Testis (tissue), 3 donors: ENCODE results near the gene KDM4C. TPM values are rescaled to one million over a fixed set of nuclear protein-coding genes. Genes with fewer than 3 reads are reported as not detected.

Experiments used
- DNase-seq: peaks from one replicate; pipeline ENCODE4 v3.0.0-alpha.2; 2019
- H3K27ac ChIP-seq, 2 donors: fragments of 200-600 bp; sonication (generic); one replicate each; pipeline ENCODE4 v1.5.1; 2019
- H3K27me3 ChIP-seq: fragments of 200-600 bp; sonication (generic); one replicate; pipeline ENCODE4 v1.5.1; 2019
- H3K36me3 ChIP-seq: fragments of 200-600 bp; sonication (generic); one replicate; pipeline ENCODE4 v1.5.1; 2017; ENCODE audit warnings: low read depth; ENCODE audit errors: missing control alignments
- H3K4me1 ChIP-seq: fragments of 200-600 bp; sonication (generic); one replicate; pipeline ENCODE4 v1.5.1; 2019
- H3K4me3 ChIP-seq, 2 donors: fragments of 200-600 bp; sonication (generic); one replicate each; pipeline ENCODE4 v1.5.1; 2017 to 2019
- H3K9me3 ChIP-seq: fragments of 200-600 bp; sonication (generic); one replicate; pipeline ENCODE4 v1.5.1; 2017
- POLR2A ChIP-seq: fragments of 450-650 bp; IDR thresholded peaks from one replicate; pipeline ENCODE4 v1.6.1; 2017; ENCODE audit warnings: antibody characterized with exemption, mild to moderate bottlenecking, moderate library complexity
- WGBS, 2 donors: methylation state at CpG; one replicate each; pipeline ENCODE4 v1.1.5; 2018; 5-methylcytosine and 5-hydroxymethylcytosine counted together
- intact Hi-C: fragments of 100-400 bp; cut with DNase I; formaldehyde crosslinking; loops from one replicate; pipeline ENCODE4 v1.15.1; 2023; ENCODE audit warnings: low total_unique reads
- polyA plus RNA-seq: library from polyadenylated mRNA; stranded (reverse); fragments of 350-450 nt; fragmentation: Illumina TruSeq; extraction: RNeasy Lipid Tissue Mini Kit (QIAGEN cat#74804); gene quantifications from one replicate; pipeline ENCODE4 v1.2.3, GENCODE V29; 2014; ENCODE audit warnings: low read depth, low replicate concordance; ENCODE audit not compliant: insufficient read depth
- total RNA-seq, 2 donors: library from RNA; depleted of rRNA; stranded (reverse); fragments of >200 nt; gene quantifications; one replicate each; pipeline ENCODE4 v1.2.3, GENCODE V29; 2016
- TF ChIP-seq, protein P1 (sequence below), 3 experiments: fragments of 450-650 bp in 2 of 3; fragments of 200-600 bp in 1 of 3; sonication (generic) in 1 of 3; IDR thresholded peaks; one replicate each; pipeline ENCODE4 v1.5.1; 2016 to 2019; ENCODE audit warnings: antibody characterized with exemption in 3 of 3, mild to moderate bottlenecking in 2 of 3, moderate library complexity in 1 of 3

KDM4C gene
- total and polyA plus RNA-seq, 3 donors from 2014 or later: 16.7 to 58.8 (median 48.8) TPM

DNA sequence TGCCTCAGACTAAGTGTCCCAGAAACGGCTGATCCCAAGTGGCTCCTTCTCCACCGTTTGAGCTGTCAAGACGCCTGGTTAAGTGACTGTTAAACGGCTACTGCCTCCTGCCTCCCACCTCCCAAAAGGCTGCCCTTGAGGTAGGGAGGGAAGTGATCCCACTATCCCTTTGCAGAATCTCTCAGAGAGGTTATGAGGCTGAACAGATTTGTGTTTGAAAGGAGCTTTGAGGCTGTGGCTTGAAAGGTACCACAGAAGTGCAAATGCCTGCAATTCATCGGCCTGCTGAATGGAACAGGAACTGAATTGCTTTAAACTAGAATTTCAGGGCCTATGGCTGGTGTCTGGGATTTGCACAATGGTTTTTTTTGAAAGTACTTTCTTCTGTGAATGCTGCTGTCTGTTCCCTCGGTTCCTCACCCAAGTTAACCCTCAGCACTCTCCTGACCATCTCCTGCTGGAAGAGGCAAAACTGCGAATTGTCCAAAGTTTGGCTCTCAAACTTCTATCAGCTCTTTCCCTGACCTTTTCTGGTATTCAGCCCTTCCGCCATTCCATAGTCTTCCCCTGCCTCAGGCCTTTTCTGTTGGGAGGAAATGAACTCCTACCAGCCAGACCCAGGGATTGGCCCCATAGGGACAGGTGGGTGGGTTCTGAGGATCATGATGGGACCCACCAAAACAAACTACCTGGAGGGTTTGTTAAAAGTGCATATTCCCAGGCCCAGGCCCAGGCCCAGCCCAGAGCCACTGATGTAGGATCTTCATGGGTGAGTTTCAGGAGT, 453.3 kb downstream of the KDM4C start:
- WGBS, 2 donors: 68 to 77% methylated on average over 8 of the region's 8 CpGs
- no peak overlapping the region for H3K4me3 ChIP-seq
- DNase-seq: no peak
- no peak overlapping the region for H3K27ac ChIP-seq
- H3K36me3 ChIP-seq: no peaks in the 10 kb centered on the region
- H3K27me3 ChIP-seq: no peaks in the 10 kb centered on the region
- no peaks in the 10 kb centered on the region for H3K9me3 ChIP-seq
- no peaks in the 10 kb centered on the region for H3K4me1 ChIP-seq
- intact Hi-C loops: no loop called here
- TF ChIP-seq POLR2A: no peak
- TF ChIP-seq, protein P1, sequence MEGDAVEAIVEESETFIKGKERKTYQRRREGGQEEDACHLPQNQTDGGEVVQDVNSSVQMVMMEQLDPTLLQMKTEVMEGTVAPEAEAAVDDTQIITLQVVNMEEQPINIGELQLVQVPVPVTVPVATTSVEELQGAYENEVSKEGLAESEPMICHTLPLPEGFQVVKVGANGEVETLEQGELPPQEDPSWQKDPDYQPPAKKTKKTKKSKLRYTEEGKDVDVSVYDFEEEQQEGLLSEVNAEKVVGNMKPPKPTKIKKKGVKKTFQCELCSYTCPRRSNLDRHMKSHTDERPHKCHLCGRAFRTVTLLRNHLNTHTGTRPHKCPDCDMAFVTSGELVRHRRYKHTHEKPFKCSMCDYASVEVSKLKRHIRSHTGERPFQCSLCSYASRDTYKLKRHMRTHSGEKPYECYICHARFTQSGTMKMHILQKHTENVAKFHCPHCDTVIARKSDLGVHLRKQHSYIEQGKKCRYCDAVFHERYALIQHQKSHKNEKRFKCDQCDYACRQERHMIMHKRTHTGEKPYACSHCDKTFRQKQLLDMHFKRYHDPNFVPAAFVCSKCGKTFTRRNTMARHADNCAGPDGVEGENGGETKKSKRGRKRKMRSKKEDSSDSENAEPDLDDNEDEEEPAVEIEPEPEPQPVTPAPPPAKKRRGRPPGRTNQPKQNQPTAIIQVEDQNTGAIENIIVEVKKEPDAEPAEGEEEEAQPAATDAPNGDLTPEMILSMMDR (IDR thresholded peaks at IDR 0.05): no peak

DNA sequence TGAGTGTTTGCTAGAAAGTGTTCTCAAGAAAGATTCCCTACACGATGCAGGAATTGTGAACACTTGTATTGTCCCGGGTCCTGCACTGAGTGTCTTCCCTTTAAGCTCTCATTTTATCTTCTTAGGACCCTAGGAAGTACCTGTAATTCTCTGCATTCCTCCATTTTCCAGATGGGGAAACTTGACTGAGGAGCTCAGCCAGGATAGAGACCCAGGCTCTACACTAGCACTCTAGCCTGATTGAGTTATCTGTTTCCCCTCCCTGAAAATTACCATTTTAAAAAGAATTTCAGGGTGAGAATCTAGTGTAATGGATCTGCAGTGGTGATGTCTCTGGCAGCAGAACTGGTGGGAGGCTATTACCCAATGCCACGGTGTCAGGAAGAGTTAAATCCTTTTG, 453.9 kb downstream of the KDM4C start:
- H3K4me3 ChIP-seq: no peak overlapping the region
- 87 to 96% methylated on average over 3 of the region's 3 CpGs for WGBS, 2 donors
- H3K27me3 ChIP-seq: no peaks in the 10 kb centered on the region
- no peaks in the 10 kb centered on the region for H3K36me3 ChIP-seq
- no peak overlapping the region for H3K27ac ChIP-seq
- no peak for DNase-seq
- no peak for TF ChIP-seq POLR2A
- TF ChIP-seq, protein P1 (IDR thresholded peaks at IDR 0.05): no peak
- H3K9me3 ChIP-seq: no peaks in the 10 kb centered on the region
- no peaks in the 10 kb centered on the region for H3K4me1 ChIP-seq
- intact Hi-C loops: no loop called here

DNA sequence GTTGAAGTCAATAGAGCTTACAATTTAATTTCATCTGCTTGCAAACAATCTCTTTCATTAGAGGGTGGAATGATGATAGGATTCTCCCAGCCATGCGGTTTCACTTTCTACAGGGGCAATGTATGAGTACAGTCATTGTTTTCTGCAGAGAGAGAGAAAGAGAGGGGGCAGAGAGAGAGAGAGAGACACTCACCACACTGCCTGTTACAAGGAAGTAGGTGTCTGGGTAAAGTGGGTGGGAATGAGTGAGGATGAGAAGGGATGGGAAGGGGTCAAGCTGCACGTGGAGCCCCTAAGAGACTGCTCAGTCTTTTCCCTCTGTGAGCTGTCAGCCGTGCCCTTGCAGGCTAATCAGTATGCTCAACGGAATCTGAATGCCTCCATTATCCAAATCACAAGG, 454.3 kb downstream of the KDM4C start:
- H3K9me3 ChIP-seq: no peaks in the 10 kb centered on the region
- H3K4me3 ChIP-seq: no peak overlapping the region
- WGBS, 2 donors: 52 to 66% methylated on average over 4 of the region's 4 CpGs
- H3K36me3 ChIP-seq: no peaks in the 10 kb centered on the region
- DNase-seq: no peak
- TF ChIP-seq, protein P1 (IDR thresholded peaks at IDR 0.05): no peak
- no peak for TF ChIP-seq POLR2A
- H3K4me1 ChIP-seq: no peaks in the 10 kb centered on the region
- no peak overlapping the region for H3K27ac ChIP-seq
- H3K27me3 ChIP-seq: no peaks in the 10 kb centered on the region
- intact Hi-C loops: no loop called here

DNA sequence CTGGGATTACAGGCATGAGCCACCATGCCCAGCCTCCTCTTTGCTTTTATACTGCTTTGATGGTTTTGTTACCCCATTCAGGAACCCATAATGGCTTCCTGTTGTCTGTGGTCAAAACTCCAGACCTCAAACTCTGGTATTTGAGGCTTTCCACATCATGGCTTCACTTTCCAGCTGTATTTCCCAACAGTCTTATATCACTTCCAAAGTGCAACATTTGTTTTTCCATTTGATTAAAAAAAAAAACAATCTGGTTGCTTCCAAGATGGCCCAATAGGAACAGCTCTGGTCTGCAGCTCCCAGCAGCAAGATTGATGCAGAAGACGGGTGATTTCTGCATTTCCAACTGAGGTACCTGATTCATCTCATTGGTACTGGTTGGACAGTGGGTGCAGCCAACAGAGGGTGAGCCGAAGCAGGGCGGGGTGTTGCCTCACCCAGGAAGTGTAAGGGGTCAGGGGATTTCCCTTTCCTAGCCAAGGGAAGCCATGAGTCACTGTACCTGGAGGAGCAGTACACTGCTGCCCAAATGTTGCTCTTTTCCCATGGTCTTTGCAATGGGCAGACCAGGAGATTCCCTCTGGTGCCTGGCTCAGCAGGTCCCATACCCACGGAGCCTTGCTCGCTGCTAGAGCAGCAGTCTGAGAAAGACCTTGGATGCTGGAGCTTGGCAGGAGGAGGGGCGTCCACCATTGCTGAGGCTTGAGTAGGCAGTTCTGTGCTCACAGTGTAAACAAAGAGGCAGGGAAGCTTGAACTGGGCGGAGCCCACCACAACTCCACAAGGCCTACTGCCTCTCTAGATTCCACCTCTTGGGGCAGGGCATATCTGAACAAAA, 458.4 kb downstream of the KDM4C start:
- Histone ChIP-seq H3K4me1 (no peaks in the 10 kb centered on the region), H3K4me3 (no peak overlapping the region), H3K9me3 (no peaks in the 10 kb centered on the region), H3K27me3 (no peaks in the 10 kb centered on the region), H3K27ac (no peak overlapping the region), H3K36me3 (no peaks in the 10 kb centered on the region)
- 64 to 75% methylated on average over 4 to 7 of the region's 7 CpGs for WGBS, 2 donors
- intact Hi-C loops: no loop called here
- DNase-seq: no peak
- no peak for TF ChIP-seq POLR2A
- TF ChIP-seq, protein P1 (IDR thresholded peaks at IDR 0.05): no peak
